ENCODE data around the gene ZC3H10.

ZC3H10 gene

GRCh38 chr12:56097738-56098137 lies 20.3 kb upstream of the ZC3H10 start:
- H3K79me1 ChIP-seq (replicated peaks; ENCODE audit: low read length, poor library complexity, severe bottlenecking): no peaks in the 10 kb centered on the region
- H3K27me3 ChIP-seq (ENCODE audit: control insufficient read depth in 1 of 2, insufficient read depth in 1 of 2, low read length in 2 of 2): peaks cover 21 to 44% of the 10 kb centered on the region in 2 experiments
- H2BK5ac ChIP-seq (ENCODE audit: low read depth, low read length, poor library complexity, severe bottlenecking): no peak overlapping the region
- no peak overlapping the region for H3K4ac ChIP-seq (ENCODE audit: low read depth in 1 of 2, low read length in 2 of 2)
- no peak overlapping the region for H3K4me2 ChIP-seq (ENCODE audit: low read length, poor library complexity, severe bottlenecking)
- no peak overlapping the region for H2BK12ac ChIP-seq (ENCODE audit: low read length in 2 of 2)
- peaks cover 0 to 5% of the 10 kb centered on the region in 2 experiments for H3K36me3 ChIP-seq (ENCODE audit: control insufficient read depth in 1 of 2, insufficient read depth in 2 of 2, low read depth in 1 of 2, low read length in 2 of 2)
- H3K4me3 ChIP-seq (ENCODE audit: insufficient read depth in 1 of 2, low read depth in 1 of 2, low read length in 2 of 2): no peak overlapping the region
- H2BK15ac ChIP-seq (ENCODE audit: low read depth, poor library complexity, severe bottlenecking): no peak overlapping the region
- no peak overlapping the region for H2AK5ac ChIP-seq (ENCODE audit: low read length, severe bottlenecking)
- no peak for DNase-seq
- no peak overlapping the region for H3K9ac ChIP-seq (ENCODE audit: low read length)
- 90% methylated on average over 6 of the region's 6 CpGs for WGBS
- H3K9me3 ChIP-seq (ENCODE audit: control insufficient read depth, low read length): peaks cover 6% of the 10 kb centered on the region
- H4K91ac ChIP-seq (ENCODE audit: low read length): no peak overlapping the region
- H3K23ac ChIP-seq (ENCODE audit: low read length in 2 of 2): no peak overlapping the region
- H3K4me1 ChIP-seq (ENCODE audit: control insufficient read depth, insufficient read depth, low read depth, low read length): no peaks in the 10 kb centered on the region
- no peak overlapping the region for H3K14ac ChIP-seq (ENCODE audit: low read length in 2 of 2)
- no peak overlapping the region for H4K8ac ChIP-seq (ENCODE audit: low read length)
- H2BK120ac ChIP-seq (ENCODE audit: low read depth, low read length): no peak overlapping the region
- no peak overlapping the region for H3K18ac ChIP-seq (ENCODE audit: low read depth in 1 of 2, low read length in 2 of 2)
- no peak overlapping the region for H3K27ac ChIP-seq (ENCODE audit: low read length, poor library complexity, severe bottlenecking)
- H2AFZ ChIP-seq (ENCODE audit: low read depth, low read length): no peak overlapping the region

DNA sequence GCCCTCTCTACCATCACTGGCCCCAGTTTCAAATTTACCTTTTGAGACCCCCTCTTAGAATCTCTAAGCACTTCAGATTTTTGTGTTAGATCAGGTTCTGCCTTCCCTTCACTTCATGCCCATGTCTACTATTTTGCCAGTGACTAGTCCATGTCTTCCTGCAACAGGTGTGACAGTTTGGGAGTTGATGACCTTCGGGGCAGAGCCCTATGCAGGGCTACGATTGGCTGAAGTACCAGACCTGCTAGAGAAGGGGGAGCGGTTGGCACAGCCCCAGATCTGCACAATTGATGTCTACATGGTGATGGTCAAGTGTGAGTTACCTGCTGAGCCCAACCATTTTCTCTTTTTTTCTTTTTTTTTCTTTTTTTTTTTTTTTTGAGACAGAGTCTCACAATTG lies 19.5 kb upstream of the ZC3H10 start:
- H2AK5ac ChIP-seq (ENCODE audit: low read length, severe bottlenecking): no peak overlapping the region
- no peaks in the 10 kb centered on the region for H3K4me1 ChIP-seq (ENCODE audit: control insufficient read depth, insufficient read depth, low read depth, low read length)
- WGBS: 66% methylated on average over 2 of the region's 3 CpGs
- no peak overlapping the region for H4K8ac ChIP-seq (ENCODE audit: low read length)
- no peak overlapping the region for H3K4ac ChIP-seq (ENCODE audit: low read depth in 1 of 2, low read length in 2 of 2)
- H3K4me3 ChIP-seq (ENCODE audit: insufficient read depth in 1 of 2, low read depth in 1 of 2, low read length in 2 of 2): no peak overlapping the region
- H2AFZ ChIP-seq (ENCODE audit: low read depth, low read length): no peak overlapping the region
- H3K27me3 ChIP-seq (ENCODE audit: control insufficient read depth in 1 of 2, insufficient read depth in 1 of 2, low read length in 2 of 2): peaks cover 21 to 36% of the 10 kb centered on the region in 2 experiments
- no peak overlapping the region for H3K23ac ChIP-seq (ENCODE audit: low read length in 2 of 2)
- H3K14ac ChIP-seq (ENCODE audit: low read length in 2 of 2): no peak overlapping the region
- no peaks in the 10 kb centered on the region for H3K9me3 ChIP-seq (ENCODE audit: control insufficient read depth, low read length)
- H4K91ac ChIP-seq (ENCODE audit: low read length): no peak overlapping the region
- H3K4me2 ChIP-seq (ENCODE audit: low read length, poor library complexity, severe bottlenecking): no peak overlapping the region
- H3K36me3 ChIP-seq (ENCODE audit: control insufficient read depth in 1 of 2, insufficient read depth in 2 of 2, low read depth in 1 of 2, low read length in 2 of 2): peaks cover 0 to 5% of the 10 kb centered on the region in 2 experiments
- H2BK5ac ChIP-seq (ENCODE audit: low read depth, low read length, poor library complexity, severe bottlenecking): no peak overlapping the region
- H2BK15ac ChIP-seq (ENCODE audit: low read depth, poor library complexity, severe bottlenecking): no peak overlapping the region
- H3K27ac ChIP-seq (ENCODE audit: low read length, poor library complexity, severe bottlenecking): no peak overlapping the region
- no peak overlapping the region for H2BK12ac ChIP-seq (ENCODE audit: low read length in 2 of 2)
- no peak overlapping the region for H2BK120ac ChIP-seq (ENCODE audit: low read depth, low read length)
- no peak overlapping the region for H3K18ac ChIP-seq (ENCODE audit: low read depth in 1 of 2, low read length in 2 of 2)
- no peak overlapping the region for H3K9ac ChIP-seq (ENCODE audit: low read length)
- no peak for DNase-seq
- no peaks in the 10 kb centered on the region for H3K79me1 ChIP-seq (replicated peaks; ENCODE audit: low read length, poor library complexity, severe bottlenecking)

DNA sequence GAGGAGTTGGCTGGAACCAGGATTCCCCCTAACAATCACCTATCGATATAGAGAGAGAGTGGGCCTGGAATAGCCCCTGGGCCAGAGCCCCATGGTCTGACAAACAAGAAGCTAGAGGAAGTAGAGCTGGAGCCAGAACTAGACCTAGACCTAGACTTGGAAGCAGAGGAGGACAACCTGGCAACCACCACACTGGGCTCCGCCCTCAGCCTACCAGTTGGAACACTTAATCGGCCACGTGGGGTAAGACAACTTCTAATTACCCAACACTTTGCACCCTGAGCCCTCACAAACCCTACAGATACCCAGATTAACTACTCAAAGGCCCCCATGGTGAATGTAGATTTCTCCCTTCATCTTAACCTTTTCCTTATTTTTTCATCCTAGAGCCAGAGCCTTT lies 18.3 kb upstream of the ZC3H10 start:
- Histone ChIP-seq H3K27me3 (ENCODE audit: control insufficient read depth in 1 of 2, insufficient read depth in 1 of 2, low read length in 2 of 2) (peaks cover 21 to 29% of the 10 kb centered on the region in 2 experiments), H3K23ac (ENCODE audit: low read length in 2 of 2) (no peak overlapping the region), H2BK15ac (ENCODE audit: low read depth, poor library complexity, severe bottlenecking) (no peak overlapping the region), H4K91ac (ENCODE audit: low read length) (no peak overlapping the region), H4K8ac (ENCODE audit: low read length) (no peak overlapping the region), H3K36me3 (ENCODE audit: control insufficient read depth in 1 of 2, insufficient read depth in 2 of 2, low read depth in 1 of 2, low read length in 2 of 2) (peaks cover 0 to 5% of the 10 kb centered on the region in 2 experiments), H3K79me1 (replicated peaks; ENCODE audit: low read length, poor library complexity, severe bottlenecking) (no peaks in the 10 kb centered on the region), H2BK120ac (ENCODE audit: low read depth, low read length) (no peak overlapping the region), H3K4me3 (ENCODE audit: insufficient read depth in 1 of 2, low read depth in 1 of 2, low read length in 2 of 2) (no peak overlapping the region), H3K4me1 (ENCODE audit: control insufficient read depth, insufficient read depth, low read depth, low read length) (no peaks in the 10 kb centered on the region), H3K4ac (ENCODE audit: low read depth in 1 of 2, low read length in 2 of 2) (no peak overlapping the region), H2AK5ac (ENCODE audit: low read length, severe bottlenecking) (no peak overlapping the region), H3K9me3 (ENCODE audit: control insufficient read depth, low read length) (no peaks in the 10 kb centered on the region), H3K27ac (ENCODE audit: low read length, poor library complexity, severe bottlenecking) (no peak overlapping the region), H2AFZ (ENCODE audit: low read depth, low read length) (no peak overlapping the region), H3K9ac (ENCODE audit: low read length) (no peak overlapping the region), H3K18ac (ENCODE audit: low read depth in 1 of 2, low read length in 2 of 2) (no peak overlapping the region), H2BK12ac (ENCODE audit: low read length in 2 of 2) (no peak overlapping the region), H2BK5ac (ENCODE audit: low read depth, low read length, poor library complexity, severe bottlenecking) (no peak overlapping the region), H3K4me2 (ENCODE audit: low read length, poor library complexity, severe bottlenecking) (no peak overlapping the region), H3K14ac (ENCODE audit: low read length in 2 of 2) (no peak overlapping the region)
- 82% methylated on average over 4 of the region's 4 CpGs for WGBS
- no peak for DNase-seq

GRCh38 chr12:56101045-56101444 lies 17.0 kb upstream of the ZC3H10 start:
- H3K9ac ChIP-seq (ENCODE audit: low read length): no peak overlapping the region
- no peak overlapping the region for H2BK5ac ChIP-seq (ENCODE audit: low read depth, low read length, poor library complexity, severe bottlenecking)
- no peak overlapping the region for H2AFZ ChIP-seq (ENCODE audit: low read depth, low read length)
- no peak overlapping the region for H2AK5ac ChIP-seq (ENCODE audit: low read length, severe bottlenecking)
- H3K79me1 ChIP-seq (replicated peaks; ENCODE audit: low read length, poor library complexity, severe bottlenecking): no peaks in the 10 kb centered on the region
- H3K4me3 ChIP-seq (ENCODE audit: insufficient read depth in 1 of 2, low read depth in 1 of 2, low read length in 2 of 2): no peak overlapping the region
- H3K27ac ChIP-seq (ENCODE audit: low read length, poor library complexity, severe bottlenecking): no peak overlapping the region
- WGBS: 93% methylated on average over 14 of the region's 14 CpGs
- H3K14ac ChIP-seq (ENCODE audit: low read length in 2 of 2): no peak overlapping the region
- H3K36me3 ChIP-seq (ENCODE audit: control insufficient read depth in 1 of 2, insufficient read depth in 2 of 2, low read depth in 1 of 2, low read length in 2 of 2): peaks cover 0 to 5% of the 10 kb centered on the region in 2 experiments
- no peak overlapping the region for H3K18ac ChIP-seq (ENCODE audit: low read depth in 1 of 2, low read length in 2 of 2)
- no peak overlapping the region for H2BK15ac ChIP-seq (ENCODE audit: low read depth, poor library complexity, severe bottlenecking)
- no peak overlapping the region for H2BK12ac ChIP-seq (ENCODE audit: low read length in 2 of 2)
- H3K4ac ChIP-seq (ENCODE audit: low read depth in 1 of 2, low read length in 2 of 2): no peak overlapping the region
- H3K9me3 ChIP-seq (ENCODE audit: control insufficient read depth, low read length): no peaks in the 10 kb centered on the region
- H3K4me1 ChIP-seq (ENCODE audit: control insufficient read depth, insufficient read depth, low read depth, low read length): no peaks in the 10 kb centered on the region
- peaks cover 12 to 16% of the 10 kb centered on the region in 2 experiments for H3K27me3 ChIP-seq (ENCODE audit: control insufficient read depth in 1 of 2, insufficient read depth in 1 of 2, low read length in 2 of 2)
- H4K8ac ChIP-seq (ENCODE audit: low read length): no peak overlapping the region
- DNase-seq: no peak
- no peak overlapping the region for H3K23ac ChIP-seq (ENCODE audit: low read length in 2 of 2)
- no peak overlapping the region for H2BK120ac ChIP-seq (ENCODE audit: low read depth, low read length)
- H3K4me2 ChIP-seq (ENCODE audit: low read length, poor library complexity, severe bottlenecking): no peak overlapping the region
- no peak overlapping the region for H4K91ac ChIP-seq (ENCODE audit: low read length)
